ENCODE results near the gene ZNF737. TPM values are rescaled to one million over a fixed set of nuclear protein-coding genes. Genes with fewer than 3 reads are reported as not detected.

ZNF737 gene
- total RNA-seq (2022; extraction: Qiagen RNA extraction): 0.08 to 0.12 TPM in 2 of 5 replicates, not detected in the others

DNA sequence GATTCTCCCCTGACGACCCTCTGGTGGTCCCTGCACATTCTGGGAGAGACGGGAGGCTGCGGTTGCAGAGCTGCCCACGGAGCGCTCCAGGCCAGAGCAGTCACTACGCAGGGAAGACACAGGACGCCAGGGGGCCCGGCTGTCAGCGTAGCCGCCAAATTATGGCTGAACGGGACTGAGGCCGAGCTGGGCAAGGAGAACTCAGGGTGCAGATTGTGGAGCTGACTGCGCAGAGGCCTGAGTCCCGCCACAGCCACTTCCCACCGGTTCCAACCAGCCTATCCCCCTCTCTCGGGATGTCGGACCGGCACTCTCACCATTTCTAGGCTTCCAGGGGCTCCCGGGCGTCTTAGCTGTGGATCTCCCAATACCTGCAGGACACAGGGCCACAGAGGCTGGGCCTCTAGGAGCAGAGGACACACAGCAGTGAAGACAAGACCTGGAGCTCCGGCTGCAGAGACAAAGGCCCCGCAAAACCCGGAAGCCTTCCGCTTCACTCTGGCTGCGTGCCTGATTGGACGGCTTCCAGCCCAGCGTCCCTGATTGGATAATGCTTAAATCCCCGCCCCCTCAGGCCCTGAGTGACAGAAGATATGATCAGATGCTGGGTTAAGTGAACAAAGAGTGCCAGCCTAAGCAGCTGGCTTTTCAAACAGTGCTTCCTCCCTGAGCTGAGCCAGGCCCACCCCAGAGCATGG is at the start of gene ZNF737:
Gene ZNF737 (minus strand): TSS at position 461 of the 698 bp plus-strand sequence. CDS start 141 bp downstream, at position 320.

Other genes with a start within 250 kb of the ZNF737 start
- gene ZNF626, start 95.8 kb upstream of the ZNF737 start, total RNA-seq (2022; extraction: Qiagen RNA extraction): not detected in 5 replicates
- not detected in 5 replicates for gene ZNF66, start 210.5 kb upstream of the ZNF737 start, total RNA-seq (2022; extraction: Qiagen RNA extraction)

Data from A549 treated with Hydrocortisone at 1 μM for 4 hours (cell line).